HL-60 (cell line): ENCODE data around the gene KCNN4.

Experiments used
- GABPA ChIP-seq: IDR thresholded peaks from 2 replicates; pipeline ENCODE4 v1.6.1; 2012; ENCODE audit warnings: low read depth
- POLR2AphosphoS5 ChIP-seq: IDR thresholded peaks from 2 replicates; pipeline ENCODE4 v1.6.1; 2012; ENCODE audit warnings: low read depth
- TF ChIP-seq, protein P1 (sequence below): IDR thresholded peaks from one replicate; pipeline ENCODE4 v1.5.1; 2011; ENCODE audit warnings: low read length, control low read depth, inconsistent platforms; ENCODE audit not compliant: insufficient read depth
- TF ChIP-seq, protein P2 (sequence below): IDR thresholded peaks from 2 replicates; pipeline ENCODE4 v1.6.1; 2012; ENCODE audit warnings: low read depth; ENCODE audit not compliant: insufficient replicate concordance

DNA sequence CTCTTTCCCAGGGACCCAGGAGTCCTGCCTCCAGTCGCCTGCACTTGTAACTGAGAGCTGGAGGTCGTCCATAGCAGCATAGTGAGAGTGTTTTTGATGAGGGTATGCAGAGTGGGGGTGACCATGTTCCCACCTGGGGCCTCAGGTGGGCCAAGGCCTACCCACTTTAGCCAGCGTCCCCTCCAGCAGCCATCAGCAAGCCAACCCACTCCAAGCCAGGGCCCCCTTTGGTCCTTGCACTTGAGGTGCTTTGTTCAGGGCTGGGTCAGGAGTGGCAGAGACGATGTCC, 14.1 kb downstream of the KCNN4 start:
- TF ChIP-seq, protein P1, sequence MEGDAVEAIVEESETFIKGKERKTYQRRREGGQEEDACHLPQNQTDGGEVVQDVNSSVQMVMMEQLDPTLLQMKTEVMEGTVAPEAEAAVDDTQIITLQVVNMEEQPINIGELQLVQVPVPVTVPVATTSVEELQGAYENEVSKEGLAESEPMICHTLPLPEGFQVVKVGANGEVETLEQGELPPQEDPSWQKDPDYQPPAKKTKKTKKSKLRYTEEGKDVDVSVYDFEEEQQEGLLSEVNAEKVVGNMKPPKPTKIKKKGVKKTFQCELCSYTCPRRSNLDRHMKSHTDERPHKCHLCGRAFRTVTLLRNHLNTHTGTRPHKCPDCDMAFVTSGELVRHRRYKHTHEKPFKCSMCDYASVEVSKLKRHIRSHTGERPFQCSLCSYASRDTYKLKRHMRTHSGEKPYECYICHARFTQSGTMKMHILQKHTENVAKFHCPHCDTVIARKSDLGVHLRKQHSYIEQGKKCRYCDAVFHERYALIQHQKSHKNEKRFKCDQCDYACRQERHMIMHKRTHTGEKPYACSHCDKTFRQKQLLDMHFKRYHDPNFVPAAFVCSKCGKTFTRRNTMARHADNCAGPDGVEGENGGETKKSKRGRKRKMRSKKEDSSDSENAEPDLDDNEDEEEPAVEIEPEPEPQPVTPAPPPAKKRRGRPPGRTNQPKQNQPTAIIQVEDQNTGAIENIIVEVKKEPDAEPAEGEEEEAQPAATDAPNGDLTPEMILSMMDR = no peak
- TF ChIP-seq, protein P2, sequence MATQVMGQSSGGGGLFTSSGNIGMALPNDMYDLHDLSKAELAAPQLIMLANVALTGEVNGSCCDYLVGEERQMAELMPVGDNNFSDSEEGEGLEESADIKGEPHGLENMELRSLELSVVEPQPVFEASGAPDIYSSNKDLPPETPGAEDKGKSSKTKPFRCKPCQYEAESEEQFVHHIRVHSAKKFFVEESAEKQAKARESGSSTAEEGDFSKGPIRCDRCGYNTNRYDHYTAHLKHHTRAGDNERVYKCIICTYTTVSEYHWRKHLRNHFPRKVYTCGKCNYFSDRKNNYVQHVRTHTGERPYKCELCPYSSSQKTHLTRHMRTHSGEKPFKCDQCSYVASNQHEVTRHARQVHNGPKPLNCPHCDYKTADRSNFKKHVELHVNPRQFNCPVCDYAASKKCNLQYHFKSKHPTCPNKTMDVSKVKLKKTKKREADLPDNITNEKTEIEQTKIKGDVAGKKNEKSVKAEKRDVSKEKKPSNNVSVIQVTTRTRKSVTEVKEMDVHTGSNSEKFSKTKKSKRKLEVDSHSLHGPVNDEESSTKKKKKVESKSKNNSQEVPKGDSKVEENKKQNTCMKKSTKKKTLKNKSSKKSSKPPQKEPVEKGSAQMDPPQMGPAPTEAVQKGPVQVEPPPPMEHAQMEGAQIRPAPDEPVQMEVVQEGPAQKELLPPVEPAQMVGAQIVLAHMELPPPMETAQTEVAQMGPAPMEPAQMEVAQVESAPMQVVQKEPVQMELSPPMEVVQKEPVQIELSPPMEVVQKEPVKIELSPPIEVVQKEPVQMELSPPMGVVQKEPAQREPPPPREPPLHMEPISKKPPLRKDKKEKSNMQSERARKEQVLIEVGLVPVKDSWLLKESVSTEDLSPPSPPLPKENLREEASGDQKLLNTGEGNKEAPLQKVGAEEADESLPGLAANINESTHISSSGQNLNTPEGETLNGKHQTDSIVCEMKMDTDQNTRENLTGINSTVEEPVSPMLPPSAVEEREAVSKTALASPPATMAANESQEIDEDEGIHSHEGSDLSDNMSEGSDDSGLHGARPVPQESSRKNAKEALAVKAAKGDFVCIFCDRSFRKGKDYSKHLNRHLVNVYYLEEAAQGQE = no peak
- TF ChIP-seq GABPA (no peak), POLR2AphosphoS5 (no peak)
